Ramos (cell line): Measurements from ENCODE around the gene COL6A5.

Experiments used
- in situ Hi-C: fragments of 300-500 bp; cut with MboI; formaldehyde crosslinking; loops from one replicate; pipeline ENCODE4 v1.14.3; 2022; ENCODE audit warnings: low sequenced_read_pairs; ENCODE audit not compliant: unreplicated experiment

The COL6A5 gene

GRCh38 chr3:130515755-130516154 lies 170.3 kb downstream of the COL6A5 start:
- in situ Hi-C loops: no loop called here

- in situ Hi-C loops: no loop called here
Observed at GRCh38 chr3:130516645-130517512, 171.4 kb downstream of the COL6A5 start, which contains the start of gene COL6A6. TSS of gene COL6A6 (plus strand) at chr3:130517177. CDS start at chr3:130560365, 43,188 bp downstream.

- in situ Hi-C loops: no loop called here
Observed at GRCh38 chr3:130517602-130518001, 172.1 kb downstream of the COL6A5 start.

- in situ Hi-C loops: no loop called here
Observed at GRCh38 chr3:130519754-130520153, 174.3 kb downstream of the COL6A5 start.

- in situ Hi-C loops: no loop called here
Observed at GRCh38 chr3:130522399-130522798, 176.9 kb downstream of the COL6A5 start.

- in situ Hi-C loops: no loop called here
Observed at GRCh38 chr3:130527426-130527825, 182.0 kb downstream of the COL6A5 start.

- in situ Hi-C loops: no loop called here
Observed at GRCh38 chr3:130528120-130528519, 182.6 kb downstream of the COL6A5 start.

- in situ Hi-C loops: no loop called here
Observed at GRCh38 chr3:130529486-130530215, 184.2 kb downstream of the COL6A5 start.

GRCh38 chr3:130533247-130533646 lies 187.8 kb downstream of the COL6A5 start:
- in situ Hi-C loops: no loop called here
